GM21825 (cell line): ENCODE measurements around the gene FOXL2NB.

ENCODE experiments used
- ATAC-seq: cut with Tn5 transposase; IDR thresholded peaks from one replicate; pipeline ENCODE4 v1.9.1; 2021; ENCODE audit warnings: mild to moderate bottlenecking, moderate library complexity; ENCODE audit not compliant: unreplicated experiment

The FOXL2NB gene

DNA sequence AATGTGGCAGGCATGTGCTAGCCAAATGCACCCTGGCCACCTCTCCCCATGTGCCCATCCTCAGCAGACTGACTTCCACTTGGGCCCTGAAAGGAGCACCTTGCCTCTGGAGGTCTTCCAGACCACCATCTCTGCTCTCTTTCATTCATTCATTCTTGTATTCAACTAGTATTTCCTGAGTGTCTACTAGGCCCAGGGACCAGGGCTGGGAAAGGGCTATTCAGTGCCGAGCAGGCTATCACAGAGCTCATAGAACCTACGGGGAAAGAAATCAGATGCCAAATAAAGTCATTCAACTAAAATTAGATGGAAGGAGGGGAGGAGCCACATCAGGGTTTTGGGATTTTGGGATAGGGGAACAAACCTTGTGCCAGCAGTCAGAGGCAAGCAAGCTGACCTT is 40.2 kb downstream of the FOXL2NB start:
- no peak for ATAC-seq

DNA sequence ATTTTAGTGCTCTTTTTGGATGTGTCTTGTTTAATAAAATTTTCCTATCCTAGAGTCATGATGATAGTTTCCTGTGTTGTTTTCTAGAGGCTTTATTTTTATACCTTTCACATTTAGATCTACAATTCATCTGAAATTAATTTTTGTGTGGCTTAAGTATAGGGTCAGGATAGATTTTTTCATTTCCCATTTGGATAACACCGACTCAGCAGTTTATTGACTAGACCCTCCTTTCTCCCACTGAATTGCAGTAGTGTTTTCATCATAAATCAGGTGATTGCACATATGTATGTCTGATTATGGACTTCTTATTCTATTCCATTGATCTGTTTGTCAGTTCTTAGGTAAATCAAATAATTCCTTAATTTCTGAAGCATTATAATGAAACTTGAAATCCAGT is 48.7 kb downstream of the FOXL2NB start:
- no peak for ATAC-seq
